ENCODE data around the gene LPP. TPM values are rescaled to one million over a fixed set of nuclear protein-coding genes. Genes with fewer than 3 reads are reported as not detected.
A peak's percentile ranks its signal among the peaks of the same experiment; 100 is the strongest.

Gene LPP
- polyA plus RNA-seq, 3 donors: 14.1 to 23.2 (median 15.3) TPM

DNA sequence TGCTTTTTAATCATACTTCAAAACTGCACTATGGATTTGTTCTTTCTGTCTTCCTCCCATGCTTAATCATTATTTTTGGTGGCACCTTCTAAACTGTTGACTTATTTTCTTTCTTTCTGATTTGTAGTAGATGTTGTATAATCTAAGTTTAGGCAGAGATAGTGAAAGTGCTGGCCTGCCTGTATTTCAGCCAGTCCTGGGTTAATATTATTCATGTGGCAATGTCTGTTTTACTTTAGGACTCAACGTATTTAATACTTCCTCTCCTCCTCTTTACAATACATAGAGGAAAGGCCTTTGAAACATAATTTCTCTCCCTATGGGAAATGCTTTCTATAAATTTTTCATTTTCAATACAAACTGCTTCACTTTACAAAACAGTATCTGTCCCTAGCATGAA, 690.1 kb downstream of the LPP start:
- Histone ChIP-seq H3K27ac (ENCODE audit: low read depth in 1 of 2, low read length in 2 of 2) (peak overlapping the region in 1 of 2 donors; percentile 80), H2AFZ (ENCODE audit: insufficient read depth, low read depth, low read length, poor library complexity, severe bottlenecking) (no peak overlapping the region), H3K9me3 (replicated peaks in 1 of 2; ENCODE audit: control insufficient read depth in 1 of 2, insufficient read depth in 1 of 2, low read length in 2 of 2) (no peaks in the 10 kb centered on the region), H3K27me3 (ENCODE audit: control insufficient read depth in 2 of 2, insufficient read depth in 2 of 2, low read length in 2 of 2) (no peaks in the 10 kb centered on the region), H3K9ac (ENCODE audit: insufficient read depth, low read length, poor library complexity, severe bottlenecking) (no peak overlapping the region), H3K4me2 (replicated peaks; ENCODE audit: extremely low read depth, low read length, poor library complexity, severe bottlenecking) (peak overlapping the region; percentile 17), H4K20me1 (ENCODE audit: insufficient read depth, low read length) (no peaks in the 10 kb centered on the region), H3K79me2 (ENCODE audit: insufficient read depth, low read length) (no peaks in the 10 kb centered on the region), H3K4me1 (ENCODE audit: control insufficient read depth in 1 of 2, insufficient read depth in 2 of 2, low read length in 2 of 2) (peaks cover 42 to 63% of the 10 kb centered on the region in 2 donors), H3K36me3 (replicated peaks in 1 of 2; ENCODE audit: control insufficient read depth in 1 of 2, insufficient read depth in 2 of 2, low read length in 2 of 2) (no peaks in the 10 kb centered on the region), H3K4me3 (replicated peaks in 1 of 3; ENCODE audit: low read depth in 2 of 3, low read length in 3 of 3) (peak overlapping the region in 1 of 3 experiments; percentile 23)
- Mint-ChIP-seq H3K36me3 (peaks cover 4 to 10% of the 10 kb centered on the region in 2 donors), H3K27me3 (ENCODE audit: low read depth in 3 of 3) (peaks cover 0 to 3% (median 0%) of the 10 kb centered on the region in 3 donors), H3K27ac (peak overlapping the region; percentile 65 to 96 (median 93)), H3K4me1 (peaks cover 53% of the 10 kb centered on the region), H3K9me3 (peaks cover 0 to 5% (median 0%) of the 10 kb centered on the region in 7 donors), H3K4me3 (no peak overlapping the region)
- peak in 1 of 3 donors; percentile 18 for DNase-seq
- TF ChIP-seq, protein P1, sequence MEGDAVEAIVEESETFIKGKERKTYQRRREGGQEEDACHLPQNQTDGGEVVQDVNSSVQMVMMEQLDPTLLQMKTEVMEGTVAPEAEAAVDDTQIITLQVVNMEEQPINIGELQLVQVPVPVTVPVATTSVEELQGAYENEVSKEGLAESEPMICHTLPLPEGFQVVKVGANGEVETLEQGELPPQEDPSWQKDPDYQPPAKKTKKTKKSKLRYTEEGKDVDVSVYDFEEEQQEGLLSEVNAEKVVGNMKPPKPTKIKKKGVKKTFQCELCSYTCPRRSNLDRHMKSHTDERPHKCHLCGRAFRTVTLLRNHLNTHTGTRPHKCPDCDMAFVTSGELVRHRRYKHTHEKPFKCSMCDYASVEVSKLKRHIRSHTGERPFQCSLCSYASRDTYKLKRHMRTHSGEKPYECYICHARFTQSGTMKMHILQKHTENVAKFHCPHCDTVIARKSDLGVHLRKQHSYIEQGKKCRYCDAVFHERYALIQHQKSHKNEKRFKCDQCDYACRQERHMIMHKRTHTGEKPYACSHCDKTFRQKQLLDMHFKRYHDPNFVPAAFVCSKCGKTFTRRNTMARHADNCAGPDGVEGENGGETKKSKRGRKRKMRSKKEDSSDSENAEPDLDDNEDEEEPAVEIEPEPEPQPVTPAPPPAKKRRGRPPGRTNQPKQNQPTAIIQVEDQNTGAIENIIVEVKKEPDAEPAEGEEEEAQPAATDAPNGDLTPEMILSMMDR (IDR thresholded peaks at IDR 0.05): no peak
- intact Hi-C loops (cut with micrococcal nuclease): loop anchor here (5.0 to 10.0 kb wide), 4 partner anchors 61 to 1102 kb away; no protein-coding TSS in a partner anchor
- WGBS (ENCODE audit: insufficient coverage): no CpG with 5 or more reads among the region's 1 CpG

DNA sequence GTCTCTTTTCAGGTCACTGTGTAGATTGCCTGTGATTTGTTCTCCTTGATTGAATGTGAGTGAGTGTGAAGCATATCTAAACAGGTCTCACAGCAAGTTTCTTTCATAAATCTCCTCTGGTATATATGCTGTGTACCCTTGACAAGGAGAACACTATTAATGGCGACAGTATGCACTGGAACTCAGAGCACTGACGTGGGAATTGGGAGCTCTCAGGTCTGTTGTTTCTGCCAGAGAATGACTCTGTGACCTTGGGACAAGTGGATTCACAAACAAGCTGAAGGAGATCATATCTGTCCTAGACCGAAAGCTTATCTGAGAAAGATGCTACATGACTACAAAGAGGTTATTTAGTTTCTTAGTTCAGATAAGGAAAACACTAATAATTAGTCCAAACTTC, 691.6 kb downstream of the LPP start:
- H3K4me1 ChIP-seq (ENCODE audit: control insufficient read depth in 1 of 2, insufficient read depth in 2 of 2, low read length in 2 of 2): peaks cover 39 to 57% of the 10 kb centered on the region in 2 donors
- Mint-ChIP-seq H3K4me3 (no peak overlapping the region), H3K27me3 (ENCODE audit: low read depth in 3 of 3) (peaks cover 0 to 3% (median 0%) of the 10 kb centered on the region in 3 donors), H3K9me3 (peaks cover 0 to 6% (median under 1%) of the 10 kb centered on the region in 7 donors), H3K27ac (peak overlapping the region in 1 of 7 donors; percentile 7), H3K4me1 (peaks cover 46% of the 10 kb centered on the region), H3K36me3 (peaks cover 2 to 12% of the 10 kb centered on the region in 2 donors)
- H3K9me3 ChIP-seq (replicated peaks in 1 of 2; ENCODE audit: control insufficient read depth in 1 of 2, insufficient read depth in 1 of 2, low read length in 2 of 2): no peaks in the 10 kb centered on the region
- H4K20me1 ChIP-seq (ENCODE audit: insufficient read depth, low read length): no peaks in the 10 kb centered on the region
- no peak for DNase-seq
- H3K4me3 ChIP-seq (replicated peaks in 1 of 3; ENCODE audit: low read depth in 2 of 3, low read length in 3 of 3): no peak overlapping the region
- H3K4me2 ChIP-seq (replicated peaks; ENCODE audit: extremely low read depth, low read length, poor library complexity, severe bottlenecking): no peak overlapping the region
- no peak overlapping the region for H3K27ac ChIP-seq (ENCODE audit: low read depth in 1 of 2, low read length in 2 of 2)
- no peaks in the 10 kb centered on the region for H3K36me3 ChIP-seq (replicated peaks in 1 of 2; ENCODE audit: control insufficient read depth in 1 of 2, insufficient read depth in 2 of 2, low read length in 2 of 2)
- no peak overlapping the region for H3K9ac ChIP-seq (ENCODE audit: insufficient read depth, low read length, poor library complexity, severe bottlenecking)
- no peaks in the 10 kb centered on the region for H3K27me3 ChIP-seq (ENCODE audit: control insufficient read depth in 2 of 2, insufficient read depth in 2 of 2, low read length in 2 of 2)
- intact Hi-C loops (cut with micrococcal nuclease): loop anchor here (10.0 kb wide), 2 partner anchors 59 to 69 kb away; no protein-coding TSS in a partner anchor
- H2AFZ ChIP-seq (ENCODE audit: insufficient read depth, low read depth, low read length, poor library complexity, severe bottlenecking): no peak overlapping the region
- WGBS (ENCODE audit: insufficient coverage): 100% methylated on average over 2 of the region's 3 CpGs
- no peaks in the 10 kb centered on the region for H3K79me2 ChIP-seq (ENCODE audit: insufficient read depth, low read length)
- TF ChIP-seq, protein P1 (IDR thresholded peaks at IDR 0.05): no peak

Measured in CD14-positive monocyte (primary cell).